T47D (cell line): Measurements from ENCODE around the gene CAPN12.

Experiments used
- DNase-seq, 2 experiments: peaks; one replicate each; pipeline versions ENCODE4 v3.0.0 to v3.0.0-alpha.2; 2011 to 2012; ENCODE audit warnings: low read depth in 1 of 2, low spot score in 1 of 2
- JUND ChIP-seq: IDR thresholded peaks from 2 replicates; pipeline ENCODE4 v1.6.1; 2012; ENCODE audit warnings: low read depth
- in situ Hi-C: cut with HindIII; loops from 2 replicates; pipeline ENCODE4 v1.10.0; 2016; ENCODE audit warnings: low sequenced_read_pairs, low pct_unique_long_range_greater_than_20kb

CAPN12 gene

GRCh38 chr19:38696729-38697055, 47.6 kb downstream of the CAPN12 start:
- DNase-seq: no peak
- in situ Hi-C loops: no loop called here
- no peak for TF ChIP-seq JUND

DNA sequence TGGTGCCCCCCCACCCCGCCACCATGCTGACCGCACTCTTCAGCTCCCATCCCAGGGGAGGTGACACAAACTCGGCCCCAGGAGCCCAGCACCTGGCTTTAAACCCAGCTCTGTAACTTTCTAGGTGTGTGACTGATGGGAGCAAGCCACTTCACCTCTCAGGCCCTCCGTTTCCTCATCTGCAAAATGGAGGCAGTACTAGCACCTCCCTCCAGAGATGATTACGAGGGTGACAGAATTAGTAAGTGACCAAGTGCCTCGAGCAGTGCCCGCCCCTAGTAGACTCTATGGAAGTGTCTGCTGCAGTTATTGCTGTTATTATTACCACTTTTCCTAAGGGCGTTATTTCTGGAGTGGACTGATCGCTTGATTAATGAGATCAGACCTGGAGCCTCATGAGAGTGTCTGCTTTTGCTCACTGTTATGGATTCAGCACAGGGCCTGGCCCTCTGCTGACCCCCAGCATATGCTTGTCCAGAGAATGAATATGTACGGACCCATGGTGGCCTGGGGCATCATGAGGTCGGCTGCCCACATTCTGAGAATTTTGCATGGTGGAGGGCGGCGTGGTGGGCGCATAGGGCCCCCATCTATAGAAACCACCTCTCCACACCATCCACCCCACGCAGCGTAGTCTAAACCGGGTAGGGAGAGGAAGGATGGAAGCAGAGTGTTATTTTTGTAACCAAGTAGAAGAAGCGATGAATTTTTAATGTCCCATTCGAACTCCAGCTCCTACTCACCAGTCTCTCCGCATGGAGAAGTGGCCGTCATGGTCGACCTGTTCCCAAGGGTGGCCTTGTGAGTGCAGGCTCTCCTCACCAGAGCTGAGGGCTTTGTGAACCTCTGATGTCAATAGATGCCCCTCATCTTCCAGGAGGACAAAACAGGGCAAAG, 48.2 kb downstream of the CAPN12 start:
- DNase-seq: no peak
- TF ChIP-seq JUND: no peak
- in situ Hi-C loops: no loop called here

- in situ Hi-C loops: no loop called here
- no peak for TF ChIP-seq JUND
- DNase-seq: no peak
Measured at GRCh38 chr19:38695317-38695683, 49.0 kb downstream of the CAPN12 start.

- no peak for DNase-seq
- in situ Hi-C loops: no loop called here
- TF ChIP-seq JUND: no peak
Measured at GRCh38 chr19:38693380-38694223, 50.7 kb downstream of the CAPN12 start.

DNA sequence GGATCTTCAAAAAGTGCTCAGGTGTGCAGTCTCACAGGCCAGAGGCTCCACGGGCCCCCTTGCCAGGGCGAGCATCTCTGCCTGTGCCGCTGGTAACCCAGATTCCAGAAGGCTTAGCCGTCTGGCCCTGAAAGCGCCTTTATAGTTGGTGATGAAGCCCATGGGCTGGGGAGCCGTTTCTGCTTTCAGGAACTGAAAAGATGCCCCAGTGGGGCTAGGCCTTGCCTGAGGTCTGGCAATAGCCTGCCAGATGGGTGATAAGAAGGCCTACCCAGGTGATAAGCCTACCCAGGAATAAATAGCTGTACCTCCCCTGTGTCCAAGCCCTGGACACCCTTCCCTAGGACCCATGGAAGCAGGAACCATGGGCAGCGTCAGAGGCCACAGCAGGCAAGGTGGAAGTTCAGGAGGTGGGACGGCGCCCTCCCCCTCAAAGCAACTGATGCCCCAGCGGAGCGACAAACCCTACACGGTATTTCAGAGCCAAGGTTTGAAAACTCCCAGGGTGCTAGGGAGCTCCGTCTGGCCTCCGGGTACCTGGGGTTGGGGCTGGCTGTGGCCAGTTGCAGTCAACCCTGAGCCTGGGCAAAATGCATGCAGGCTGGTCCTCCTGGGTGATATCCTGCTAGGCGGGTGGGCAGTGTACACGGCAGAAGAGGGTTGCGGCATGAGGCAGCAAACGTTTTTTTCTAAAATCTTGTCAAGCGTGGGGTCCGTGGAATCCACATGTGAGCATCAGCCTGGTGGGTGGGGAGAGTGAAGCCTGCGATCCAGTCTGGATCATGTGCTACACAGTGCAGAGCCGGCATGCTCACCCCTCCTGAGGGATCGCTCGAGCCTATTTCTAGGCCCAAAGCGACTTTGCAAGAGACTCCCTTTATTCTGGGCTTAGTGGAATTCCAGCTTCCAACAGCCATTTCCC, 51.6 kb downstream of the CAPN12 start:
- in situ Hi-C loops: no loop called here
- no peak for DNase-seq
- TF ChIP-seq JUND: no peak

DNA sequence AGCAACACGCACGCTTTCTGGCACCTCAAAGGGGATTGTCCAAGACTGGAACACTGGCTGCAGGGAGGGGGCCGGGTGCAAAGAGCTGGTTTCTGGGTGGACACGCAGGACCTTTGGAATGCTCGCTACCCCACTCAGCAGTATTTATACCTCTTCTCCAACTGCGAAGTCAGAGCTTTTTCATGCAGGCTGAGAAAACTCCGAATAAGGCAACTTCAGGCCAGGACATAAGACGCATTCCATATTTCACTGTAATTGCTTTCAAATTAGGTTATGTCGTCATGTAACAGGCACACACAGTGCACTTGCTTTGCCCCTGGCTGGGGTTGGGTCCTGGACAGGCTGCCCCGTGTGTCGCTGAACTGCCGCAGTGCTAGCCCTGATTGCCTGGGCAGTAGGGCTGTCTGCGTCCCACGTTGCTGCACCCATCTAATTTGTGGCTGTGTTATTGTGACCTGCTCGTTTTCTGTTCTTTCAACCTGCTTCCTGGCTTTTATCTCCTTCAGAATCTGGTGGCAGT, 52.3 kb downstream of the CAPN12 start:
- no peak for TF ChIP-seq JUND
- no peak for DNase-seq
- in situ Hi-C loops: no loop called here

GRCh38 chr19:38690832-38691231, 53.4 kb downstream of the CAPN12 start:
- in situ Hi-C loops: no loop called here
- DNase-seq: no peak
- TF ChIP-seq JUND: no peak

GRCh38 chr19:38690146-38690545, 54.1 kb downstream of the CAPN12 start:
- no peak for TF ChIP-seq JUND
- no peak for DNase-seq
- in situ Hi-C loops: no loop called here

DNA sequence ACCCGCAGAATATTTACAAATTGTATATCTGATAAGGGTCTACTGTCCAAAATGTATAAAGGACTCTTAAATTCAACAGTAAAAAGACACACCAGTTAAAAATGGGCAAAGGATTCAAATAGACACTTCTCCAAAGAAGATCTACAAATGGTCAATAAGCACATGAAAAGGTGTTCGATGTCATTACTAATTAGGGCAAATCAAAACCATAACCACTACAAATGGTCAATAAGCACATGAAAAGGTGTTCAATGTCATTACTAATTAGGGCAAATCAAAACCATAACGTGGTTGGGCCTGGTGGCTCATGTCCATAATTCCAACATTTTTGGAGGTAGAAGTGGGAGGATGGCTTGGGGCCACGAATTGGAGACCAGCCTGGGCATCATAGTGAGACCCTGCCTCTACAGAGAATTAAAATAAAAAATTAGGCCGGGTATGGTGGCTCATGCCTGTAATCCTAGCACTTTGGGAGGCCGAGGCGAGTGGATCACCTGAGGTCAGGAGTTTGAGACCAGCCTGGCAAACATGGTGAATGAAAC, 56.4 kb downstream of the CAPN12 start:
- DNase-seq: no peak
- in situ Hi-C loops: no loop called here
- TF ChIP-seq JUND: no peak

- DNase-seq: no peak
- in situ Hi-C loops: no loop called here
- TF ChIP-seq JUND: no peak
Measured at GRCh38 chr19:38686530-38686888, 57.8 kb downstream of the CAPN12 start.

DNA sequence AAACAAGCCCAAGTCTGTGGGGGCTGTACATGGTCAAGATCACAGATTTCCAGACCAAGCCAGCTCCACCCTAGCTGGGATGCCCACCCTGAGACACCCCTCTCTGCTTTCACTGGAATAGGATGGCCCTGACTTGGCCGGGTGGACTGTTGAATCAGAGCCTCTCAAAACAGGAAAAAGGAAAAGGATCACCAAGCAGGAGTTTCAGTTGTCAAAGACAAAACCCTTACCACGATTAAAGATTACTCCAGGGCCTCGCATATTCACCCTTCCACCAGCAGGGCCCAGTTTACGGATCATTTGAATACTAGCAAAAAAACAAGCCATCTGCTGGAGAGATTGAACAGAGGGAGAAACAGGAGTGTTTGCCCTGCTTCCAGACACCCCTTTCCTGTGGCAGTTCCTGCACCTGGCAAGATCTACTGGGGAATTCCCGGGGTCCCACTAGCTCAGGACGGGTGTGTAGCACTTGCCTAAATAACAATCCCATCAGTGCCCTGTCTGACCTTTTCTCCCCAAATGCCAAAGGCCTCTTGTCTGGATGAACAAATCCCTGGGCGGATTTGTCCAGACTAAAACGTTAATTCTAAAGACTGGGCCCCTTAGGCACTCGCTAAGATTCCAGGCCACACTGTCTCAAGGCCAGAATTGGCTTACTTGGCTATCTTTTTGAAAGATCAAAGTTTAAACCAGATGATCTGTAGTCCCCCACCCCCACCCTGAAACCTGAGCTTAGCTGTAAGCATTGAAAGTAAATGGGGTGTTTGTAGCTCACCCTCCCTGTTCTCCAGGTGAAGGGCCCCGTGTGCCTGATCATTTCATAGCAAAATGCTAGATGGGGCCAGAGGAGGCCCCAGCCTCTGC, 58.4 kb downstream of the CAPN12 start:
- peak in 1 of 2 experiments; percentile 60 for DNase-seq
- no peak for TF ChIP-seq JUND
- in situ Hi-C loops: no loop called here
